IMR-90 (cell line): ENCODE data around the gene VAMP8. TPM values are rescaled to one million over a fixed set of nuclear protein-coding genes. Genes with fewer than 3 reads are reported as not detected.
A peak's percentile ranks its signal among the peaks of the same experiment; 100 is the strongest.

Source experiments
- ATAC-seq: fragments of 200-7000 bp; cut with Tn5 transposase; 2 replicates; pipeline ENCODE4 v1.9.1; 2020; ENCODE audit warnings: low read depth, mild to moderate bottlenecking, moderate library complexity
- BruUV-seq: library from RNA; stranded (reverse); fragments of 400-500 nt; replicated peaks from 2 replicates; lab custom pipeline; 2021; lab: Mats Ljungman, UMichigan
- CTCF ChIA-PET: fragments of 300-600 bp; formaldehyde crosslinking; extraction: SDS; loops from one replicate; lab custom pipeline; 2021; ENCODE audit warnings: antibody characterized with exemption; lab: Yijun Ruan, JAX
- POLR2A ChIA-PET: fragments of 300-600 bp; sonication (Branson Sonifier 250); formaldehyde crosslinking; loops from one replicate; lab custom pipeline; 2022; ENCODE audit warnings: antibody characterized with exemption; ENCODE audit not compliant: unreplicated experiment; lab: Charles Lee
- DNase-seq: peaks from one replicate; pipeline ENCODE4 v3.0.0; 2013
- H2AFZ ChIP-seq: replicated peaks from 2 replicates; pipeline ENCODE3; 2013; ENCODE audit warnings: low read length, mild to moderate bottlenecking; ENCODE audit not compliant: poor library complexity
- H2AK5ac ChIP-seq: 2 replicates; pipeline ENCODE4 v1.6.1; 2013; ENCODE audit warnings: low read depth, low read length, inconsistent platforms
- H2AK9ac ChIP-seq: replicated peaks from 2 replicates; pipeline ENCODE3; 2013; ENCODE audit warnings: mild to moderate bottlenecking, low read depth, low read length, moderate library complexity; ENCODE audit not compliant: poor library complexity
- H2BK120ac ChIP-seq: 2 replicates; pipeline ENCODE4 v1.6.1; 2013; ENCODE audit warnings: low read depth, low read length, inconsistent platforms
- H2BK15ac ChIP-seq: 3 replicates; pipeline ENCODE4 v1.6.1; 2013; ENCODE audit warnings: low read depth, low read length, inconsistent platforms
- H2BK20ac ChIP-seq: 2 replicates; pipeline ENCODE4 v1.6.1; 2013; ENCODE audit warnings: low read depth, mild to moderate bottlenecking, inconsistent platforms, low read length, moderate library complexity
- H2BK5ac ChIP-seq: 2 replicates; pipeline ENCODE4 v1.6.1; 2013; ENCODE audit warnings: mild to moderate bottlenecking, low read depth, low read length, inconsistent platforms; ENCODE audit not compliant: poor library complexity, severe bottlenecking
- H3K14ac ChIP-seq: replicated peaks from 2 replicates; pipeline ENCODE4 v1.6.1; 2013; ENCODE audit warnings: low read depth, low read length, inconsistent platforms
- H3K18ac ChIP-seq: 2 replicates; pipeline ENCODE4 v1.6.1; 2013; ENCODE audit warnings: low read depth, low read length, control low read depth
- H3K23ac ChIP-seq: 2 replicates; pipeline ENCODE4 v1.6.1; 2013; ENCODE audit warnings: low read depth, low read length, inconsistent platforms
- H3K27ac ChIP-seq: 2 replicates; pipeline ENCODE4 v1.5.1; 2013; ENCODE audit warnings: mild to moderate bottlenecking, control low read depth, low read length; ENCODE audit not compliant: insufficient read depth
- H3K27me3 ChIP-seq: 2 replicates; pipeline ENCODE4 v1.6.1; 2013; ENCODE audit warnings: low read length; ENCODE audit not compliant: control insufficient read depth, insufficient read depth
- H3K36me3 ChIP-seq: 2 replicates; pipeline ENCODE4 v1.6.1; 2013; ENCODE audit warnings: low read length, mixed read lengths; ENCODE audit not compliant: control insufficient read depth, insufficient read depth
- H3K4ac ChIP-seq: 2 replicates; pipeline ENCODE4 v1.6.1; 2013; ENCODE audit warnings: low read depth, low read length, inconsistent platforms
- H3K4me1 ChIP-seq: 2 replicates; pipeline ENCODE4 v1.6.1; 2013; ENCODE audit warnings: low read length, mixed read lengths; ENCODE audit not compliant: control insufficient read depth, insufficient read depth
- H3K4me2 ChIP-seq: 2 replicates; pipeline ENCODE4 v1.6.1; 2013; ENCODE audit warnings: low read depth, mild to moderate bottlenecking, control low read depth, low read length, moderate library complexity
- H3K4me3 ChIP-seq: 2 replicates; pipeline ENCODE4 v1.5.1; 2013; ENCODE audit warnings: low read depth, mild to moderate bottlenecking, control low read depth, low read length, moderate library complexity; ENCODE audit not compliant: insufficient read depth
- H3K56ac ChIP-seq: 2 replicates; pipeline ENCODE4 v1.6.1; 2013; ENCODE audit warnings: low read length, inconsistent platforms; ENCODE audit not compliant: insufficient read depth; ENCODE audit errors: extremely low read depth
- H3K79me1 ChIP-seq, 2 experiments: 2 replicates each; pipeline ENCODE4 v1.6.1; 2013; ENCODE audit warnings: low read length in 2 of 2, inconsistent platforms in 1 of 2, low read depth in 1 of 2
- H3K9ac ChIP-seq: 2 replicates; pipeline ENCODE4 v1.6.1; 2013; ENCODE audit warnings: low read depth, low read length, control low read depth
- H3K9me1 ChIP-seq: 2 replicates; pipeline ENCODE4 v1.6.1; 2013; ENCODE audit warnings: low read length, inconsistent platforms; ENCODE audit not compliant: insufficient read depth
- H3K9me3 ChIP-seq: 2 replicates; pipeline ENCODE4 v1.6.1; 2013; ENCODE audit warnings: low read length; ENCODE audit not compliant: control insufficient read depth, insufficient read depth
- H4K20me1 ChIP-seq: 2 replicates; pipeline ENCODE4 v1.6.1; 2013; ENCODE audit warnings: low read length, inconsistent platforms; ENCODE audit not compliant: insufficient read depth
- H4K5ac ChIP-seq: 2 replicates; pipeline ENCODE4 v1.6.1; 2013; ENCODE audit warnings: mild to moderate bottlenecking, low read depth, low read length, control low read depth
- H4K8ac ChIP-seq, 2 experiments: 2 replicates each; pipeline ENCODE4 v1.6.1; 2013; ENCODE audit warnings: low read depth in 2 of 2, low read length in 2 of 2, control low read depth in 1 of 2, inconsistent platforms in 1 of 2
- H4K91ac ChIP-seq: 2 replicates; pipeline ENCODE4 v1.6.1; 2013; ENCODE audit warnings: low read depth, low read length, inconsistent platforms; ENCODE audit not compliant: insufficient read depth
- CEBPB ChIP-seq: IDR thresholded peaks from 2 replicates; pipeline ENCODE4 v1.6.1; 2012; ENCODE audit warnings: low read depth, low read length, improper control_type of control experiment
- CHD1 ChIP-seq: IDR thresholded peaks from 2 replicates; pipeline ENCODE4 v1.6.1; 2012; ENCODE audit warnings: low read depth, low read length, improper control_type of control experiment
- NFE2L2 ChIP-seq: fragments of 150-350 bp; IDR thresholded peaks from 2 replicates; pipeline ENCODE4 v1.6.1; 2016; ENCODE audit warnings: low read depth, mild to moderate bottlenecking, low read length
- POLR2A ChIP-seq: IDR thresholded peaks from 2 replicates; pipeline ENCODE4 v1.6.1; 2012; ENCODE audit warnings: mild to moderate bottlenecking, low read depth, low read length
- RFX5 ChIP-seq: IDR thresholded peaks from 2 replicates; pipeline ENCODE4 v1.8.0; 2012; ENCODE audit warnings: low read depth, mild to moderate bottlenecking, low read length, moderate library complexity
- SMC3 ChIP-seq: fragments of 150-350 bp; IDR thresholded peaks from 2 replicates; pipeline ENCODE4 v1.6.1; 2016; ENCODE audit warnings: low read depth, mild to moderate bottlenecking, antibody characterized with exemption, low read length, moderate library complexity
- WGBS, 2 experiments: methylation state at CpG; one replicate each; pipeline versions ENCODE4 v1.1.5 to v1.1.7; 2013; ENCODE audit warnings: missing lambda C conversion rate in 2 of 2; ENCODE audit not compliant: insufficient read length in 1 of 2; ENCODE audit errors: extremely low coverage in 2 of 2; 5-methylcytosine and 5-hydroxymethylcytosine counted together
- dilution Hi-C: fragments of 300-500 bp; cut with HindIII; formaldehyde crosslinking; loops from one replicate; pipeline ENCODE4 v1.14.3; 2018; ENCODE audit warnings: low sequenced_read_pairs; ENCODE audit not compliant: unreplicated experiment
- in situ Hi-C: fragments of 300-500 bp; cut with MboI; formaldehyde crosslinking; loops from 3 replicates; pipeline ENCODE4 v1.14.3; 2019; ENCODE audit warnings: low sequenced_read_pairs, inconsistent platforms, mixed read lengths
- intact Hi-C: fragments of 100-400 bp; cut with micrococcal nuclease; formaldehyde crosslinking; loops from 2 replicates; pipeline ENCODE4 v1.10.0; 2022
- polyA plus RNA-seq, 3 experiments: library from polyadenylated mRNA; depleted of rRNA; stranded (reverse); fragments of >200 nt; gene quantifications; 2 replicates each; pipeline ENCODE4 v1.2.3, GENCODE V29; 2012; ENCODE audit warnings: low replicate concordance in 1 of 3
- total RNA-seq: library from RNA; depleted of rRNA; stranded (reverse); fragments of >200 nt; gene quantifications from 2 replicates; pipeline ENCODE4 v1.2.3, GENCODE V29; 2012
- TF ChIP-seq, protein P1 (sequence below): fragments of 150-350 bp; IDR thresholded peaks from 2 replicates; pipeline ENCODE4 v1.6.1; 2016; ENCODE audit warnings: low read depth, mild to moderate bottlenecking, low read length, moderate library complexity, borderline replicate concordance

The VAMP8 gene
- total and polyA plus RNA-seq, 2 of the 4 experiments (the other 2 are of a cell fraction), result 0.90 to 1.9 TPM

DNA sequence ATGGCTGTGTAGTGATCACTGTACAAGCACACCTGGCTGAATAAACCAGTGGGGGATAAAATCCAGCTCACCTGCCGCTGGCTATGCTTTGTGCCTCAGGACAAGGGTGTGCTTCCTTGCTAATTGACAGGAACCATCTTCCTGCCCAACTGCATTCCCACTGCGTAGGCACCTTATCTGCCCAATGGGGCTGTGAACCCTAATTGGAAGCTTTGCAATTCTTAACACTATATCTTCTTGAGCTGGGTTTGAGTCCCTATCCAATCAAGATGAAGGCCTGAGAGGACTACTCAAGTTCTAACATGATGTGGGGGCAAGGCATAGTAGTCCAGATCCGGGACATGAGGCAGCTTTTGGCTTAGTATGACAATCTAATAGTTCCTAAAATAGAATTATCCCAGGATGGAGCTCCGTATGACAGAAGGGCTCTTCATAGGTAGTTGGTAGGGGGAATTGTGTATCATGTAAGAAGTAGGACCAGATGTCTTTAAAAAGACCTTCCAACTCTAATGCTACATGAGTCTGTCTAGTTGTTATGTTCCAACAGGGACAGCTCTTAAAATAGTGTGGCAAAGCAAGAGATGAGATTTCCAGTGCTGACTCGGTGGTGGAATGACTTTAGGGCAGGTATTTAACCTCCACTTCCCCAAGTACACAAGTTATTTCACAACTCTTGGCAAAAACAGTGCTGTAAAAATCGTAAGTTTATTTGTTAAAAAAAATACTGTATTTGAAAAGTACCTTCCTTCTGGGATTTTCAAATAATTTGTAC, 27.4 kb downstream of the VAMP8 start:
- Histone ChIP-seq H2AFZ (no peak overlapping the region), H4K20me1 (peaks cover 11% of the 10 kb centered on the region; the same call in 1 of the 2 replicates), H3K27ac (peak overlapping the region; percentile 18; the same call in 1 of the 2 replicates), H3K4me1 (peaks cover 25% of the 10 kb centered on the region), H4K5ac (no peak overlapping the region), H2BK20ac (peak overlapping the region; percentile 22; the same call in 1 of the 2 replicates), H3K14ac (0 out of 2 replicates have a peak overlapping the region, but pooled peaks have one; percentile 8), H3K79me1 (peaks cover 29 to 76% of the 10 kb centered on the region in 2 experiments), H4K91ac (no peak overlapping the region), H3K9me1 (peaks cover 33% of the 10 kb centered on the region), H3K4me3 (no peak overlapping the region), H3K23ac (peak overlapping the region; percentile 56; the same call in 1 of the 2 replicates), H2BK15ac (peak overlapping the region; percentile 17; the same call in 1 of the 3 replicates), H3K18ac (no peak overlapping the region), H3K27me3 (no peaks in the 10 kb centered on the region), H3K36me3 (peaks cover 21% of the 10 kb centered on the region), H4K8ac (no peak overlapping the region; a peak in 1 of 4 replicates), H2AK9ac (no peak overlapping the region), H3K4ac (peak overlapping the region; percentile 62; the same call in 1 of the 2 replicates), H3K56ac (no peak overlapping the region; the same call in 1 of the 2 replicates), H3K9ac (no peak overlapping the region; the same call in 1 of the 2 replicates), H3K9me3 (no peaks in the 10 kb centered on the region), H2BK120ac (no peak overlapping the region), H2AK5ac (peak overlapping the region; percentile 57), H2BK5ac (peak overlapping the region; percentile 77), H3K4me2 (peak overlapping the region; percentile 38; the same call in 1 of the 2 replicates)
- in situ Hi-C loops (no loop called here), intact Hi-C loops (loop anchor here (5.0 kb wide), 1 partner anchor 42 kb away; the partner anchor contains the start of gene GGCX), dilution Hi-C loops (no loop called here)
- no peak for DNase-seq
- ATAC-seq, result no peak
- POLR2A ChIA-PET, result interaction anchor here (0.6 to 2.3 kb wide), 2 partner anchors 9 to 38 kb away, joined by 3 to 14 read pairs; partner anchors contain the start of gene RNF181
- BruUV-seq, result no TSS peak
- TF ChIP-seq CHD1 (no peak), NFE2L2 (no peak), CEBPB (peak; percentile 64; the same call in 1 of the 2 replicates), SMC3 (no peak), POLR2A (no peak), RFX5 (no peak)
- TF ChIP-seq, protein P1, sequence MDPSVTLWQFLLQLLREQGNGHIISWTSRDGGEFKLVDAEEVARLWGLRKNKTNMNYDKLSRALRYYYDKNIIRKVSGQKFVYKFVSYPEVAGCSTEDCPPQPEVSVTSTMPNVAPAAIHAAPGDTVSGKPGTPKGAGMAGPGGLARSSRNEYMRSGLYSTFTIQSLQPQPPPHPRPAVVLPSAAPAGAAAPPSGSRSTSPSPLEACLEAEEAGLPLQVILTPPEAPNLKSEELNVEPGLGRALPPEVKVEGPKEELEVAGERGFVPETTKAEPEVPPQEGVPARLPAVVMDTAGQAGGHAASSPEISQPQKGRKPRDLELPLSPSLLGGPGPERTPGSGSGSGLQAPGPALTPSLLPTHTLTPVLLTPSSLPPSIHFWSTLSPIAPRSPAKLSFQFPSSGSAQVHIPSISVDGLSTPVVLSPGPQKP, result no peak
- WGBS, 2 experiments, result 100% methylated on average over 1 of the region's 6 CpGs; no CpG with 5 or more reads in 1 of the 2 experiments
- CTCF ChIA-PET, result interaction anchor here (0.9 kb wide), 1 partner anchor 103 kb away, joined by 3 read pairs; no protein-coding TSS in a partner anchor
